DND-41 (cell line): ENCODE measurements around the gene LRTM2.

Experiments
- EZH2 ChIP-seq: IDR thresholded peaks from 3 replicates; pipeline ENCODE4 v1.6.1; 2012; ENCODE audit warnings: borderline replicate concordance, low read depth, mild to moderate bottlenecking, moderate library complexity, low read length, inconsistent platforms; ENCODE audit not compliant: severe bottlenecking
- TF ChIP-seq, protein P1 (sequence below): IDR thresholded peaks from 2 replicates; pipeline ENCODE4 v1.5.1; 2012; ENCODE audit warnings: borderline replicate concordance, low read length, moderate library complexity, mild to moderate bottlenecking; ENCODE audit not compliant: poor library complexity, severe bottlenecking; ENCODE audit errors: extremely low read depth

DNA sequence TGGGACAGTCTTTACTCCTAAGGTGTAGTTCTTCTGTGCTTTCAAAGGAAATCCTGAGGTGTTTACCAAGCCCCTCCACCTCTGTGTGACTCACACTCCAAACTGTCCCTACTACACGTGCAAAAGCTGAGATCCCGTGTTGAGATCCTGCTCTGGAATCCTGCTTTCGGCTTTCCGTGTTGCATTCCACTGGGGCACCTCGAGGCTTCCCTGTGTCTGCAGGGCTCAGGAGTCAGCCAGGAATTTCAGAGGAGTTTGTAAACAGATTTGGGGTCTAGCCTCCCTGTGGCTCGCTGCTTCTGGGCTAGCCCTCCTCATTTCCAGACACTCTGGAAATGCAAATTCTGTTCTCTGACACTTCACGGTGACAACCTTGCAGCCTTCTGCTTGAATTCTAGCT is 49.7 kb downstream of the LRTM2 start:
- TF ChIP-seq, protein P1, sequence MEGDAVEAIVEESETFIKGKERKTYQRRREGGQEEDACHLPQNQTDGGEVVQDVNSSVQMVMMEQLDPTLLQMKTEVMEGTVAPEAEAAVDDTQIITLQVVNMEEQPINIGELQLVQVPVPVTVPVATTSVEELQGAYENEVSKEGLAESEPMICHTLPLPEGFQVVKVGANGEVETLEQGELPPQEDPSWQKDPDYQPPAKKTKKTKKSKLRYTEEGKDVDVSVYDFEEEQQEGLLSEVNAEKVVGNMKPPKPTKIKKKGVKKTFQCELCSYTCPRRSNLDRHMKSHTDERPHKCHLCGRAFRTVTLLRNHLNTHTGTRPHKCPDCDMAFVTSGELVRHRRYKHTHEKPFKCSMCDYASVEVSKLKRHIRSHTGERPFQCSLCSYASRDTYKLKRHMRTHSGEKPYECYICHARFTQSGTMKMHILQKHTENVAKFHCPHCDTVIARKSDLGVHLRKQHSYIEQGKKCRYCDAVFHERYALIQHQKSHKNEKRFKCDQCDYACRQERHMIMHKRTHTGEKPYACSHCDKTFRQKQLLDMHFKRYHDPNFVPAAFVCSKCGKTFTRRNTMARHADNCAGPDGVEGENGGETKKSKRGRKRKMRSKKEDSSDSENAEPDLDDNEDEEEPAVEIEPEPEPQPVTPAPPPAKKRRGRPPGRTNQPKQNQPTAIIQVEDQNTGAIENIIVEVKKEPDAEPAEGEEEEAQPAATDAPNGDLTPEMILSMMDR, result no peak
- no peak for TF ChIP-seq EZH2
